Body of pancreas (tissue), 4 donors: ENCODE results near the gene COG8. TPM values are rescaled to one million over a fixed set of nuclear protein-coding genes. Genes with fewer than 3 reads are reported as not detected.

ENCODE experiments used
- ATAC-seq: fragments of 150-250 bp; one replicate; pipeline ENCODE4 v1.9.1; 2016
- DNase-seq, 4 donors: peaks; one replicate each; pipeline ENCODE4 v3.0.0-alpha.2; 2019
- H3K27ac ChIP-seq, 4 donors: fragments of 200-600 bp; sonication (generic); 1 replicate in 3 of 4; 2 replicates in 1 of 4; pipeline versions ENCODE4 v1.5.1 to v1.6.1; 2016 to 2019; ENCODE audit warnings: mild to moderate bottlenecking in 1 of 4, mixed read lengths in 1 of 4, moderate library complexity in 1 of 4
- H3K27me3 ChIP-seq, 2 donors: fragments of 200-600 bp; sonication (generic); one replicate each; pipeline ENCODE4 v1.6.0; 2016; ENCODE audit warnings: mild to moderate bottlenecking in 1 of 2
- H3K36me3 ChIP-seq, 2 donors: fragments of 200-600 bp; sonication (generic); replicated peaks in 1 of 2; 2 replicates each; pipeline ENCODE4 v1.5.1; 2016; ENCODE audit warnings: low read depth in 2 of 2; ENCODE audit not compliant: insufficient read depth in 1 of 2
- H3K4me1 ChIP-seq: fragments of 200-600 bp; sonication (generic); one replicate; pipeline ENCODE4 v1.6.0; 2016
- H3K4me3 ChIP-seq, 2 donors: fragments of 200-600 bp; sonication (generic); 1 replicate in 1 of 2; 2 replicates in 1 of 2; pipeline ENCODE4 v1.5.1; 2016 to 2019
- H3K9me3 ChIP-seq, 3 donors: fragments of 200-600 bp; sonication (generic); 1 replicate in 2 of 3; 2 replicates in 1 of 3; pipeline ENCODE4 v1.5.1; 2016
- POLR2A ChIP-seq, 3 donors: fragments of 450-650 bp; IDR thresholded peaks; one replicate each; pipeline ENCODE4 v1.6.1; 2016; ENCODE audit warnings: antibody characterized with exemption in 3 of 3, mild to moderate bottlenecking in 2 of 3
- WGBS, 2 donors: methylation state at CpG; one replicate each; pipeline ENCODE4 v1.1.5; 2017; 5-methylcytosine and 5-hydroxymethylcytosine counted together
- intact Hi-C: fragments of 100-400 bp; cut with DNase I; formaldehyde crosslinking; loops from one replicate; pipeline ENCODE4 v1.15.1; 2023
- total RNA-seq, 2 donors: library from RNA; depleted of rRNA; stranded (reverse); fragments of >200 nt; gene quantifications; one replicate each; pipeline ENCODE4 v1.1.0, GENCODE V29; 2016
- TF ChIP-seq, protein P1 (sequence below), 7 experiments: fragments of 450-650 bp in 4 of 7; fragments of 200-600 bp in 3 of 7; sonication (generic) in 3 of 7; IDR thresholded peaks; one replicate each; pipeline ENCODE4 v1.5.1; 2016 to 2019; ENCODE audit warnings: antibody characterized with exemption in 7 of 7

Gene COG8
- total RNA-seq, 2 donors from 2014 or later: 39.4 to 46.8 TPM

DNA sequence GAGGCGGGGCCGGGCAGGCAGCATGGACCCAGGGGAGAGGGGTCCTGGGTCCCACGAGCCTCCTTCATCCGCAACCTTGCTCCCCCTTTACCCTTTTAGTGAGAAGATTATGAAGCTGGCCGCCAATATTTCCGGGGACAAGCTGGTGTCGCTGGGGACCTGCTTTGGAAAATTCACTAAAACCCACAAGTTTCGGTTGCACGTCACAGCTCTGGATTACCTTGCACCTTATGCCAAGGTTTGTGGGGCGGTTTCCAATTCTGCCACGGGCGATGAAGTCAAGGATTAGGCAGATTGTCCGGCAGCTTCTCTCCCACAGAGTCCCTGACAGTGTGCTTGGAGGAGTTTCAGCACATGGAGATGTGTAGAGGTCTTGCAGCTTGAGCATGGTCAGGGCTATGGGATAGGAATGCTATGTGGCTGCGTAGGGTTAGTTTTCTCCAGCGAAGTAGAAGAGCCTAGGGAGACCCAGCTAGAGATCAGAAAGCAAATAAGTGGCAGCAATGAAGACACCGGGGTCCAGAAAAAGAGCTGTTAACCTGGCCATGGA lies 806 bp upstream of the COG8 start:
- 4 to 8% methylated on average over 15 to 16 of the region's 16 CpGs for WGBS, 2 donors
- peak overlapping the region; percentile 74 to 96 (median 82) for H3K27ac ChIP-seq
- no peaks in the 10 kb centered on the region for H3K27me3 ChIP-seq
- no peak for DNase-seq
- ATAC-seq: no peak
- intact Hi-C loops: no loop called here
- H3K36me3 ChIP-seq: peaks cover 0 to 14% of the 10 kb centered on the region in 2 donors
- no peaks in the 10 kb centered on the region for H3K9me3 ChIP-seq
- peaks cover 27% of the 10 kb centered on the region for H3K4me1 ChIP-seq
- TF ChIP-seq, protein P1, sequence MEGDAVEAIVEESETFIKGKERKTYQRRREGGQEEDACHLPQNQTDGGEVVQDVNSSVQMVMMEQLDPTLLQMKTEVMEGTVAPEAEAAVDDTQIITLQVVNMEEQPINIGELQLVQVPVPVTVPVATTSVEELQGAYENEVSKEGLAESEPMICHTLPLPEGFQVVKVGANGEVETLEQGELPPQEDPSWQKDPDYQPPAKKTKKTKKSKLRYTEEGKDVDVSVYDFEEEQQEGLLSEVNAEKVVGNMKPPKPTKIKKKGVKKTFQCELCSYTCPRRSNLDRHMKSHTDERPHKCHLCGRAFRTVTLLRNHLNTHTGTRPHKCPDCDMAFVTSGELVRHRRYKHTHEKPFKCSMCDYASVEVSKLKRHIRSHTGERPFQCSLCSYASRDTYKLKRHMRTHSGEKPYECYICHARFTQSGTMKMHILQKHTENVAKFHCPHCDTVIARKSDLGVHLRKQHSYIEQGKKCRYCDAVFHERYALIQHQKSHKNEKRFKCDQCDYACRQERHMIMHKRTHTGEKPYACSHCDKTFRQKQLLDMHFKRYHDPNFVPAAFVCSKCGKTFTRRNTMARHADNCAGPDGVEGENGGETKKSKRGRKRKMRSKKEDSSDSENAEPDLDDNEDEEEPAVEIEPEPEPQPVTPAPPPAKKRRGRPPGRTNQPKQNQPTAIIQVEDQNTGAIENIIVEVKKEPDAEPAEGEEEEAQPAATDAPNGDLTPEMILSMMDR (IDR thresholded peaks at IDR 0.05): no peak
- TF ChIP-seq POLR2A (IDR thresholded peaks at IDR 0.05): no peak
- peak overlapping the region; percentile 71 to 99 for H3K4me3 ChIP-seq

DNA sequence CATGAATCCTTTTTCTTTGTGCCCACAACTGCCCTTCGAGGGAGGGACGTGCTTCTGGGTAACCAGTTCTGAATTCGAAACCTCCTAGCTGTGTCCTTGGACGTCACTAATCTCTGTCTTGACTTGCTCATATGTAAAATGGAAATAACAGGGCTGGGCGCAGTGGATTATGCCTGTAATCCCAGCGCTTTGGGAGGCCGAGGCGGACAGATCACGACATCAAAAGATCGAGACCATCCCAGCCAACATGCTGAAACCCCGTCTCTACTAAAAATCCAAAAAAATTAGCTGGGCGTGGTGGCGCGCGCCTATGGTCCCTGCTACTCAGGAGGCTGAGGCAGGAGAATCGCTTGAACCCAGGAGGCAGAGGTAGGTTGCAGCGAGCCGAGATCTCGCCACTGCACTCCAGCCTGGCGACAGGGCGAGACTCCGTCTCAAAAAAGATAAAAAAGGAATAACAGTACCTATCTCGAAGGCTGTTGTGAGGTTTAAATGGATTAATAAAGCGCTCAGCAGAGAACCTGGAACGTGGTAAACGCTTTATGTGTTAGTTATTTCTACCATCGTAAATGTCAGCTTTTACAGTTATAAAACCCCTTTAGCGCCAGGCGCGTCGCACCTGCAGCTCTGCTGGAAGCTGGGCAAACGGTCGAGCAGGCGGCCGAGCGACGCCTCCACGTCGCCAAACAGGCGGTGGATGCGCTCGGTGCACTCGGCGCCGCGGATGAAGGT lies 641 bp downstream of the COG8 start:
- H3K27ac ChIP-seq: peak overlapping the region; percentile 74 to 96 (median 82)
- peak overlapping the region; percentile 71 to 99 for H3K4me3 ChIP-seq
- WGBS, 2 donors: 17 to 28% methylated on average over 27 to 46 of the region's 46 CpGs
- H3K9me3 ChIP-seq: no peaks in the 10 kb centered on the region
- no peak for ATAC-seq
- H3K27me3 ChIP-seq: no peaks in the 10 kb centered on the region
- intact Hi-C loops: no loop called here
- H3K4me1 ChIP-seq: peaks cover 27% of the 10 kb centered on the region
- H3K36me3 ChIP-seq: peaks cover 0 to 25% of the 10 kb centered on the region in 2 donors
- TF ChIP-seq, protein P1 (IDR thresholded peaks at IDR 0.05): no peak
- TF ChIP-seq POLR2A (IDR thresholded peaks at IDR 0.05): no peak
- peak in 1 of 4 donors; percentile 77 for DNase-seq

DNA sequence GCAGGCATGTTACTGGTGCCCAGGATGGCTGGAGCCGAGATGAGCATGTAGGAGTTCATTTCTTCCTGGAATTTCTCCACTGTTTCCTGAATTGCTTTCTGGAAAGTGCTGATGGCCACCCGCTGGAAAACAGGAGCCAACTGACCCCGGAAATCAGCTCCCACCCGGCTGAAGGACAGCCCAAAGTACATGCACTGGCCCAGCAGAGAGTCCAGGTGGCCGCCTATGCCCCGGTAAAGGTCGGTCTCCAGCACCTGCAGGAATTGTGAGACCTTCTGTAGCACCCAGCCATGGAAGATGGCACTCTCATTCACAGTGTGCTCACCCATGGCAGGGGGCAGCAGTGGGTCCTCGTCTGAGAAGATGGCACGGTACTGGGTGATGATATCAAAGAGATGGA lies 4.7 kb downstream of the COG8 start:
- DNase-seq (no peak), ATAC-seq (no peak)
- Histone ChIP-seq H3K27me3 (no peaks in the 10 kb centered on the region), H3K27ac (no peak overlapping the region), H3K4me1 (peaks cover 24% of the 10 kb centered on the region), H3K36me3 (peaks cover 0 to 22% of the 10 kb centered on the region in 2 donors), H3K9me3 (no peaks in the 10 kb centered on the region), H3K4me3 (no peak overlapping the region)
- intact Hi-C loops: no loop called here
- WGBS, 2 donors: 89 to 91% methylated on average over 8 to 9 of the region's 9 CpGs
- TF ChIP-seq, protein P1 (IDR thresholded peaks at IDR 0.05): no peak
- no peak for TF ChIP-seq POLR2A (IDR thresholded peaks at IDR 0.05)

GRCh38 chr16:69330286-69331109 lies 8.9 kb downstream of the COG8 start, which contains the start of gene PDF:
TSS of gene PDF (minus strand) at chr16:69330588. CDS start at chr16:69330570, 18 bp downstream.
- 0% methylated on average over 30 to 86 of the region's 93 CpGs for WGBS, 2 donors

More at GRCh38 chr16:69330286-69331109, 8.9 kb downstream of the COG8 start, which contains the start of gene PDF:
- Histone ChIP-seq H3K4me1 (peaks cover 48% of the 10 kb centered on the region), H3K27me3 (no peaks in the 10 kb centered on the region), H3K36me3 (peaks cover 0 to 16% of the 10 kb centered on the region in 2 donors), H3K4me3 (peak within 1 kb of the TSS; percentile 57 to 80), H3K9me3 (no peaks in the 10 kb centered on the region), H3K27ac (peak within 1 kb of the TSS; percentile 75 to 93 (median 90))
- TF ChIP-seq POLR2A (IDR thresholded peaks at IDR 0.05): peak; percentile 66 to 80 (median 74)
- TF ChIP-seq, protein P1 (IDR thresholded peaks at IDR 0.05): peak in 2 of 7 experiments; percentile 3 to 35
- intact Hi-C loops: no loop called here
- peak; percentile 93 to 97 (median 95) for DNase-seq
- peak; percentile 93 for ATAC-seq
